Psoas muscle (tissue), 8 donors: ENCODE measurements around the gene GALNT13. TPM values are rescaled to one million over a fixed set of nuclear protein-coding genes. Genes with fewer than 3 reads are reported as not detected.

Experiments used
- ATAC-seq, 4 donors: fragments of 200-7000 bp; cut with Tn5 transposase; one replicate each; pipeline ENCODE4 v1.9.1; 2020; ENCODE audit warnings: moderate library complexity in 3 of 4, mild to moderate bottlenecking in 2 of 4
- DNase-seq, 2 donors: peaks; one replicate each; pipeline ENCODE4 v3.0.0-alpha.2; 2020
- H3K27ac ChIP-seq: fragments of 200-600 bp; one replicate; pipeline ENCODE4 v1.8.0; 2022
- H3K27me3 ChIP-seq, 3 donors: fragments of 200-600 bp in 1 of 3; one replicate each; pipeline versions ENCODE4 v1.6.1 to v1.8.0; 2013 to 2022; ENCODE audit warnings: low read length in 2 of 3, mild to moderate bottlenecking in 2 of 3, moderate library complexity in 1 of 3; ENCODE audit not compliant: insufficient read depth in 3 of 3
- H3K36me3 ChIP-seq, 2 donors: fragments of 200-600 bp in 1 of 2; one replicate each; pipeline versions ENCODE4 v1.6.1 to v1.8.0; 2013 to 2022; ENCODE audit warnings: low read depth in 1 of 2, mild to moderate bottlenecking in 1 of 2, moderate library complexity in 1 of 2; ENCODE audit not compliant: insufficient read depth in 1 of 2
- H3K4me1 ChIP-seq: fragments of 200-600 bp; one replicate; pipeline ENCODE4 v1.8.0; 2022
- H3K4me3 ChIP-seq: fragments of 200-600 bp; one replicate; pipeline ENCODE4 v1.8.0; 2022; ENCODE audit warnings: mild to moderate bottlenecking
- H3K9me3 ChIP-seq: fragments of 200-600 bp; one replicate; pipeline ENCODE4 v1.8.0; 2022
- CTCF ChIP-seq: fragments of 200-600 bp; IDR thresholded peaks from one replicate; pipeline ENCODE4 v1.8.0; 2022; ENCODE audit warnings: antibody characterized with exemption
- WGBS, 3 donors: extraction: QIAGEN DNeasy Blood & Tissue Kit; methylation state at CpG; one replicate each; pipeline versions ENCODE4 v1.1.6 to v1.1.7; 2013; 5-methylcytosine and 5-hydroxymethylcytosine counted together
- intact Hi-C, 2 donors: fragments of 100-400 bp; cut with DNase I; formaldehyde crosslinking; loops; one replicate each; pipeline versions ENCODE4 v1.11.0 to v1.14.2; 2022
- polyA plus RNA-seq, 3 donors: library from polyadenylated mRNA; stranded (reverse); fragments of 200-250 nt; gene quantifications; one replicate each; pipeline ENCODE4 v1.2.3, GENCODE V29; 2013
- total RNA-seq, 4 donors: library from RNA; stranded (reverse); fragmentation: NEBNext Ultra II Directional in 2 of 4; extraction: Animal tissue kit (Norgen Biotek cat#: 25700) in 2 of 4; gene quantifications; one replicate each; pipeline versions ENCODE4 v1.2.1 to v1.2.4, GENCODE V29; 2021 to 2023
- donor health status: healthy with polysubstance abuse.
- donor health status: DM: no; HTN: no; CAD: no; lungs with moderate emphysema.
- donor health status: Bipolar disorder and iron deficiency.
- donor health status: healthy.
- donor health status: DM: yes; HTN: yes; CAD: no.
- donor health status: DM: no; HTN: no; CAD: no.
- donor health status: DM: no; HTN: no; CAD: no.
- donor health status: DM: yes; HTN: yes; CAD: no.

Gene GALNT13
- total and polyA plus RNA-seq, 7 donors, result 0.06 TPM; not detected in 6

GRCh38 chr2:153953761-153954160 lies 82.0 kb downstream of the GALNT13 start:
- no peak overlapping the region for H3K27ac ChIP-seq
- no peak for TF ChIP-seq CTCF
- H3K4me3 ChIP-seq, result no peak overlapping the region
- no peaks in the 10 kb centered on the region for H3K27me3 ChIP-seq
- ATAC-seq (no peak), DNase-seq (no peak)
- H3K9me3 ChIP-seq, result no peaks in the 10 kb centered on the region
- no peaks in the 10 kb centered on the region for H3K36me3 ChIP-seq
- no peaks in the 10 kb centered on the region for H3K4me1 ChIP-seq
- intact Hi-C loops, result no loop called here

- WGBS, 3 donors, result 55 to 69% (median 58%) methylated on average over 1 of the region's 1 CpG
- no peak for TF ChIP-seq CTCF
- Histone ChIP-seq H3K27ac (no peak overlapping the region), H3K27me3 (no peaks in the 10 kb centered on the region), H3K36me3 (no peaks in the 10 kb centered on the region), H3K4me1 (no peaks in the 10 kb centered on the region), H3K4me3 (no peak overlapping the region), H3K9me3 (peaks cover 2% of the 10 kb centered on the region)
- ATAC-seq, result no peak
- intact Hi-C loops, result no loop called here
- no peak for DNase-seq
Observed at GRCh38 chr2:153963256-153963655, 91.5 kb downstream of the GALNT13 start.

- no peak for TF ChIP-seq CTCF
- no peaks in the 10 kb centered on the region for H3K9me3 ChIP-seq
- H3K4me1 ChIP-seq, result no peaks in the 10 kb centered on the region
- no peak overlapping the region for H3K27ac ChIP-seq
- no peaks in the 10 kb centered on the region for H3K36me3 ChIP-seq
- DNase-seq (no peak), ATAC-seq (no peak)
- intact Hi-C loops, result no loop called here
- no peaks in the 10 kb centered on the region for H3K27me3 ChIP-seq
- H3K4me3 ChIP-seq, result no peak overlapping the region
- WGBS, 3 donors, result 62 to 73% (median 69%) methylated on average over 5 of the region's 5 CpGs
Observed at GRCh38 chr2:153967248-153967973, 95.7 kb downstream of the GALNT13 start.

GRCh38 chr2:153971250-153971649 lies 99.5 kb downstream of the GALNT13 start:
- Histone ChIP-seq H3K9me3 (no peaks in the 10 kb centered on the region), H3K27ac (no peak overlapping the region), H3K4me1 (no peaks in the 10 kb centered on the region), H3K4me3 (no peak overlapping the region), H3K36me3 (no peaks in the 10 kb centered on the region), H3K27me3 (no peaks in the 10 kb centered on the region)
- intact Hi-C loops, result no loop called here
- WGBS, 3 donors, result 65 to 67% (median 67%) methylated on average over 2 of the region's 2 CpGs
- DNase-seq, result no peak
- ATAC-seq, result no peak
- TF ChIP-seq CTCF, result no peak

GRCh38 chr2:153971855-153972254 lies 100.1 kb downstream of the GALNT13 start:
- intact Hi-C loops, result no loop called here
- DNase-seq (no peak), ATAC-seq (no peak)
- H3K27me3 ChIP-seq, result no peaks in the 10 kb centered on the region
- 24 to 35% (median 29%) methylated on average over 1 of the region's 1 CpG for WGBS, 3 donors
- no peak overlapping the region for H3K27ac ChIP-seq
- H3K36me3 ChIP-seq, result no peaks in the 10 kb centered on the region
- H3K4me1 ChIP-seq, result no peaks in the 10 kb centered on the region
- no peak for TF ChIP-seq CTCF
- no peaks in the 10 kb centered on the region for H3K9me3 ChIP-seq
- H3K4me3 ChIP-seq, result no peak overlapping the region
